WI38 (cell line): ENCODE results near the gene LIPT1.
"Not testable (repeated sequence)": the region's sequence is repeated elsewhere in the genome, so short reads cannot be mapped to it uniquely, and the experiment has no call there.

Experiments
- H3K4me3 ChIP-seq: 2 replicates; pipeline ENCODE4 v1.5.1; 2011; ENCODE audit warnings: low read depth, mild to moderate bottlenecking, control low read depth, low read length
- TF ChIP-seq, protein P1 (sequence below): IDR thresholded peaks from 2 replicates; pipeline ENCODE4 v1.5.1; 2012; ENCODE audit warnings: low read depth, mild to moderate bottlenecking, control low read depth, low read length

LIPT1 gene

DNA sequence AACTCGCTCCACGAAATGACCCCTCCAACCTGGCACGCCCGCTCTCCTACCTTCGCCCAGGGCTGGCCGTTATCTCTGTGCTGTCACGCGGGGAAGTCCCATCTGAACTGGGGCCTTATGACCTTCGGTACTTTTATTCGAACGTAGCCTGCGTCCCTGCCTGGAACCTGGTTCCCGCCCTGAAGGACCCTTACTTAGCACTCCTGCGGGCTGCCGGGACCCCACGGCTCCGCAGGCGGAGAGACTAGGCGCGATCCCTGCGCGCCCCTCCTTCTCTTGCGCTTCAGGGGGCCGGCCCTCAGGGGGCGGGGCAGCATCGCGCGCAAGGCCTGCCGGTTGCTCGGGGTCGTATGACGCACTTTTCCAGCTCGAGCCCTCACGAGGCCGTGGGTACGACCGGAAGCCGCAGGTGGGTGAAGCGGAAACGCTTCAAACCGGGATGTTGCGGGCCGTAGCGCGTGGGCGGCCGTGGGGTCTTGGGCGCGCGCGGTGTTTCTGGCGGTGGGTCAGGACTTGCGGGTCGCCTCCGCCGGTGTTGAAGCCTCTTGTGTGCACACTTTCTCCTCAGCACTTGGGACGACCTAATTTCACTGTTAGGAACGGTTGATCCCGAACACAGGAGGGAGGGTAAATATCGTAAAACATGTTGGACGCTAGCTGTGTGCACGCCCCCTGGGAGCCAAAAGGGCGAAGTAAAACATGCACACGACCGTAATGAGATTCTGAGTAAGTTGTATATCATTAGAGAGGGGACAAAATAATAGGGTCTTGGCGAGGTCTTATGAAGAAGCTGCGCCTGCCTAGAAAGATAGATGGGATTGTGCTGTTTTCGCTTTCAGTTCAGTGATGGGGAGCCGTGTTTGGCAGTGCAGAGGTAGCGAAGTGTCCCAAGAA, at the start of gene LIPT1, which contains the start of gene TSGA10:
TSS of gene LIPT1 (plus strand) at position 325 of the 894 bp plus-strand sequence. CDS start 6,991 bp downstream, outside the sequence.
TSS of gene TSGA10 (minus strand) at position 300 of the 894 bp plus-strand sequence. CDS start 45,503 bp downstream, outside the sequence.
- TF ChIP-seq, protein P1, sequence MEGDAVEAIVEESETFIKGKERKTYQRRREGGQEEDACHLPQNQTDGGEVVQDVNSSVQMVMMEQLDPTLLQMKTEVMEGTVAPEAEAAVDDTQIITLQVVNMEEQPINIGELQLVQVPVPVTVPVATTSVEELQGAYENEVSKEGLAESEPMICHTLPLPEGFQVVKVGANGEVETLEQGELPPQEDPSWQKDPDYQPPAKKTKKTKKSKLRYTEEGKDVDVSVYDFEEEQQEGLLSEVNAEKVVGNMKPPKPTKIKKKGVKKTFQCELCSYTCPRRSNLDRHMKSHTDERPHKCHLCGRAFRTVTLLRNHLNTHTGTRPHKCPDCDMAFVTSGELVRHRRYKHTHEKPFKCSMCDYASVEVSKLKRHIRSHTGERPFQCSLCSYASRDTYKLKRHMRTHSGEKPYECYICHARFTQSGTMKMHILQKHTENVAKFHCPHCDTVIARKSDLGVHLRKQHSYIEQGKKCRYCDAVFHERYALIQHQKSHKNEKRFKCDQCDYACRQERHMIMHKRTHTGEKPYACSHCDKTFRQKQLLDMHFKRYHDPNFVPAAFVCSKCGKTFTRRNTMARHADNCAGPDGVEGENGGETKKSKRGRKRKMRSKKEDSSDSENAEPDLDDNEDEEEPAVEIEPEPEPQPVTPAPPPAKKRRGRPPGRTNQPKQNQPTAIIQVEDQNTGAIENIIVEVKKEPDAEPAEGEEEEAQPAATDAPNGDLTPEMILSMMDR: no peak
- peak within 1 kb of the TSS; percentile 82 for H3K4me3 ChIP-seq

DNA sequence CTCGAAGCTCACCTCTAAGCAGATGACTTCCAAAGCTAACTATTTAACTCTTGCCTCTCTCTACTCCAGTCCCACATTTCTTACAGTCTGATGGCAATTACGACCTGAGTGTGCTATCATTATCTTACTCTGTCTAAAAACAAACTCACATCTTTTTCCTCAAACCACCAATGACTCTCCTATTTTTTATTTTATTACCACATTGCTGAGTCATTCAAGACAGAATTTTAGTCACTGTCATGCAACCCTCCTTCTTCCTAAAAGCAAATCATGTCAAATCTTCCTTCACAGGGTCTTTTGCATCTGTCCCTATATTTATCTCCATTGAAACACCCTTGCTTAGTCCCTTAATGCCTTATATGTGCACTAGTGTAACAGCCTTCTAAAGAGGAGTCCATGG, 47.9 kb upstream of the LIPT1 start:
- TF ChIP-seq, protein P1: no peak
- no peak overlapping the region for H3K4me3 ChIP-seq

DNA sequence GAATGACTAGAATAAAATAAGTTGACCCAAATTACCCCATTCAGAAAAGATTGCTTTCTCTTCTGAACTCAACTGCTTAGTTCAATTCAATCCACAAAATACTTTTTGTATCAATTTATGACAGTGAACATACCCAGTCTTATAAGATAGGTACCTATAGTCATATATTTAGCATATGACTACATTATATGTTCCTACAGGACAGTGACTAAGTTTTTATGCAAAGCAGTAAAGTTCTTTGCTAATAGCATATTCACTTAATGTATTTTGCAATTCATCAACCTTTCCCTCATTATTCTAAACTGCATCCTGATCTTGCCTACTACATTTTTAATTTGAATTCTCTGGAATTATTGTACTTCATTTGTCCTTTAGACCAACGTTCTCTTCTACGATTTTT, 43.5 kb upstream of the LIPT1 start:
- TF ChIP-seq, protein P1: no peak
- no peak overlapping the region for H3K4me3 ChIP-seq

DNA sequence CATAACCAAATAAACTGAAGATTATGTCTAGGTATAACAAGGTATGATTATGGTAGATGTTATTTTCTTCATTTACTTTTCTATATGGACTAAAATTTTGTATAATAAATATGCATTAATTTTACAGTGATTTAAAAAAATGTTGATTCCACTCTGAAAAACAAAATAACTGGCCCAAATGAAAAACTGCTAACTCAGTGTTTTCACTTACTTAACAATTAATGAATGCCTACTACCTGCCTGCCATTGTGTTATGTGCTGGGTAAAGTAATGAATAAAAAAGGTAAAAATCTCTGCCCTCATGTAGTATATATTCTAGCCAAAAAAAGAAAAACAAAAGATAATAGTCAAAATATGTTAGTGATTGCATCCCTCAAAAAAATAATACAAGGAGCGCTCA, 42.8 kb upstream of the LIPT1 start:
- TF ChIP-seq, protein P1: no peak
- H3K4me3 ChIP-seq: no peak overlapping the region

DNA sequence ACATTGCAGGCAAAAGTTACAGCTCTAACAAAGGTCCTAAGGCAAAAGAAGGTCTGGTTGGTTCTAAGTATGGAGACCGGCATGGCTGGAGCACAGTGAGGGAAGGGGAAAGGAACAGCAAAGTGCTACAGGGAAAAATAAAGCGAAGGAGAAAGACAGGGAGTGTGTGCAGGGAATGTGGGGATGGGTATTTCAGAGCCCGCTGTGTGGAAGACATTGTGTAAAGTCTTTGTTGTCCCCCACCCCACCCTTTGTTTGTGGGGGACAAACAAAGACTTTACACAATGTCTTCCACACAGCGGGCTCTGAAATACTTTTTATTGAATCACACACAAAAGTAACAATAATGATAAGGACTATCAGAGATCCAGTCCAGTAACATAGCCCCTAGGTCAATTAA, 42.1 kb upstream of the LIPT1 start:
- TF ChIP-seq, protein P1: no peak
- no peak overlapping the region for H3K4me3 ChIP-seq

DNA sequence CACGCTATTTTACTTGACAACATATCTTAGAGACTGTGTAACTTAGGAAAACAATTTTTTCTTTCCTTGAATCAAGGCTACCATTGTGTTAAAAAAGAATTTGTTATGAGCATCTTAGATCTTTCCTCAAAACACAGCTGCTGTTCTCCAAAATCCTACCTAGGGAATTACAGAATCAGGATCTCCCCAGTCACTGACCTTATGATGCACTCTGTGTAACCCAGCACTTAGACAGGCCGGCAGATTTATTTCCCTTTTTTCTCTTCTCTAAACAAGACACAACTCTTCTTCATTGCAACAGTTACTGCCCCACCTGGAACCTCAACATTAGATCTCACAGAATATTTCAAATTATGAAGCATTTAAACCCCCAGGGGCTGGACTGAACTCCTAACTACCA, 26.8 kb upstream of the LIPT1 start:
- TF ChIP-seq, protein P1: no peak

DNA sequence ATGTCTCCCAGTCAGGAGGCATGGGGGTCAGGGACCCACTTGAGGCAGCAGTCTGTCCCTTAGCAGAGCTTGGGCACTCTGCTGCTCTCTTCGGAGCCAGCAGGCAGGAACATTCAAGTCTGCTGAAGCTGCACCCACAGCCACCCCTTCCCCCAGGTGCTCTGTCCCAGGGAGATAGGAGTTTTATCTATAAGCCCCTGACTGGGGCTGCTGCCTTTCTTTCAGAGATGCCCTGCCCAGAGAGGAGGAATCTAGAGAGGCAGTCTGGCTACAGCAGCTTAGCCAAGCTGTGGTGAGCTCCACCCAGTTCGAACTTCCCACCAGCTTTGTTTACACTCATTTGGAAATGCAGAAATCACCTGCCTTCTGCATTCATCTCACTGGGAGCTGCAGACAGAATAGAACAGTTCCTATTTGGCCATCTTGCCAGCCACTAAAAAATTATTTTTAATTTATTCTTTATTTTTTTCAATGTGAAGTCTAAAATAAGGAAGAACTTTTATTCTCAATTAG, 19.7 kb upstream of the LIPT1 start:
- not testable (repeated sequence) for H3K4me3 ChIP-seq

More for the DNA sequence above, 26.8 kb upstream of the LIPT1 start:
- H3K4me3 ChIP-seq: no peak overlapping the region
